GM18517 (cell line): ENCODE results near the gene OR14J1.
"Not testable (repeated sequence)": the region's sequence is repeated elsewhere in the genome, so short reads cannot be mapped to it uniquely, and the experiment has no call there.

Source experiments
- ATAC-seq: cut with Tn5 transposase; IDR thresholded peaks from one replicate; pipeline ENCODE4 v1.9.1; 2021; ENCODE audit warnings: mild to moderate bottlenecking, moderate library complexity; ENCODE audit not compliant: unreplicated experiment

Gene OR14J1

GRCh38 chr6:29301316-29301715 is at the start of gene OR14J1:
Gene OR14J1, plus strand, starts transcription at chr6:29301701. Its CDS starts 4,989 bp downstream, at chr6:29306690.
- no peak for ATAC-seq

DNA sequence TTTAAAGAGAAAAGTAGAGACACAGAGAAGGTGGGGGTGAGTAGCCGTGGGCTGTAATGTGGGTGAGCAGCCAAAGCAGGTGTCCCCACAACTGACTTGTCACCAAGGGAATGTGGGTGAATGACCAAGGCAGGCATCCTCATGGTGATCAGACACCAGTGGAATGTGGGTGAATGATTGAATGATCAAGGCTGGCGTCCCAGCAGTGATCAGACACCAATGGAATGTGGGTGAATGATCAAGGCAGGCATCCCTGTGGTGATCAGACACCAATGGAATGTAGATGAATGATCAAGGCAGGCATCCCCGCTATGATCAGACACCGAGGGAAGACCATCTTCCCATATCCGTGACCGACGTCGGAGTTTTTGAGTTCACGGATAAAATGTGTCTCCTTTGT is 49.8 kb upstream of the OR14J1 start:
- no peak for ATAC-seq

- ATAC-seq: no peak
Measured at GRCh38 chr6:29255530-29255929, 46.0 kb upstream of the OR14J1 start.

- no peak for ATAC-seq
Measured at GRCh38 chr6:29259721-29260120, 41.8 kb upstream of the OR14J1 start.

GRCh38 chr6:29263001-29263400 is 38.5 kb upstream of the OR14J1 start:
- no peak for ATAC-seq

DNA sequence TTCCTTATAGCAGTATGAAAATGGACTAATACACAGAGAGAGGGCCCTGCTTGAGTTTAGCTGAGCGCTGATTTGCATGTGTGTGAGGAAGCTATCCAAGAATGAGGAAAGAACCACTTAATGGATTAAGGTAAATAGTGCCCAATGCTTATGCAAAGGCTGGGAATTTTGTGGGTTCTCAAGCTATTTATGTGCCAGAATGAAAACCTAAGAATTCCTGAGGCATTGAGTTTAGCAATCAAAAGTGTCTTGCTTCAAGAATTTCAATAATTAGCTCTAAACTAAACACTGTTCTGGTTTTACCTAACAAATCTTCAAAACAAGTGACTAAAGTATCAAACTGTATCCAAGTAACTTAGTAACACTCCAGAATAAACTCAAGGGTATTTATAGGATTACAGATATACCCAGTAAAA is 7.0 kb upstream of the OR14J1 start:
- no peak for ATAC-seq

DNA sequence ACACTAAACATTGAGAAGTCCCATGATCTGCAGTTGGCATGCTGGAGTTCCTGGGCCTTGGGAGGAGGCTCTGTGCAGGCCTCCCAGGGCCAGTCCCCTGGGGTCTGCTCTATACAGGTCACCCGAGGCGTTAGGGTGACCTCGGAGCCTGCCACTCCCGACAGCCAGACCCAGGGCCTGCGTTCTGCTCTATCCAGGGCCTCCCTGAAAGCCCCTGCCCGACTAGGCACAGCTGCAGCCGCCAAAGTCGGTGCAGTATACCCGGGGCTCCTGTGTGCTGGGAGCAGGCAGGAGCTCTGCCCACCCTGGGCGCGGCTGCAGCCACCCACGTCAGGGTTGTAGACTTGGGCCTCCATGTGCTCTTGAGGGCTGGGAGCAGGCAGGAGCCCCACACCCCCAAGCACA is 6.3 kb upstream of the OR14J1 start:
- no peak for ATAC-seq

DNA sequence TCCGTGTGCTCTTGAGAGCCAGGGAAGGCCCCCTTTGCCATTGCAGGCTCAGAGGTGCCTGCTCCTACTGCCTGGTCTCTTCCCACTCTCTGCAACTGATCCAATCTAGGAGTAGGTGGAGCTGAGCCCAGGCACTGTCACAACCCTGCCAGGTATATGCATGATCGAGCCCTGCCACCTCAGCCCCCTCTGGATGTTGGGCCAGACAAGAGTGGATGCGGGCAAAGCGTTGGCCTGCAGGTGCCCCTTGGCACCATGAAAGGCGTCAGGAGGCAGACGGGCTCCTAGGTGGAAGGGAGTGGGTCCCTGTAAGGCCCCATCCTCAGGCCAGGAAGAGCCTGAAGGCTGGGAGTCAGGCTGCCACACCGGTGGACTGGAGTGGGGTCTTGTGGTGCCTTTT is 5.9 kb upstream of the OR14J1 start:
- no peak for ATAC-seq

GRCh38 chr6:29319931-29320330 is 18.4 kb downstream of the OR14J1 start:
- no peak for ATAC-seq

GRCh38 chr6:29323332-29323731 is 21.8 kb downstream of the OR14J1 start:
- not testable (repeated sequence) for ATAC-seq

- ATAC-seq: no peak
Measured at GRCh38 chr6:29325777-29326176, 24.3 kb downstream of the OR14J1 start.

GRCh38 chr6:29332676-29333075 is 31.2 kb downstream of the OR14J1 start:
- no peak for ATAC-seq

DNA sequence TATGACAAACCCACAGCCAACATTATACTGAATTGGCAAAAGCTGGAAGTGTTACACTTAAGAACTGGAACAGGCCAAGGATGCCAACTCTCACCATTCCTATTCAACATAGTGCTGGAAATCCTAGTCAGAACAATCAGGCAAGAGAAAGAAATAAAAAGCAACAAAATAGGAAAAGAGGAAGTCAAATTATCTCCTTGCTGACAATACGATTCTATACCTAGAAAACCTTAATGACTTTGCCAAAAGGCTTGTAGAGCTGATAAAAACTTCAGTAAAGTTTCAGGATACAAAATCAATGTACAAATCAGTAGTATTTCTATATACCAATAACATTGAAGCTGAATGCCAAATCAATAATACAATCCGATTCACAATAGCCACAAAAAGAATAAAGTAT is 34.8 kb downstream of the OR14J1 start:
- no peak for ATAC-seq

DNA sequence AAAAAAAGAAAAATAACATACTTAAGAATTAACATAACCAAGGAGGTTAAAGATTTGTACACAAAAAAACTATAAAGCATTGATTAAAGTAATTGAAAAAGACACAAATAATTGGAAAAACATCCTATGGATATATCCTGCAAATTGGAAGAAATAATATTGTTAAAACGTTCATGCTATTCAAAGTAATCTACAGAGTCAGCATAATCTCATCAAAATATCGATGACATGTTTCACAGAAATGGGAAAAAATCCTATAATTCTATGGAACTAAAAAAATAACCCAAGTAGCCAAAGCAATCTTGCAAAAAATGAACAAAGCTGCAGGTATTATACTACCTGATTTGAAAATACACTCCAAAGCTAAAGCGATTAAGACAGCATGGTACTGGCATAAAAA is 43.9 kb downstream of the OR14J1 start:
- ATAC-seq: no peak

DNA sequence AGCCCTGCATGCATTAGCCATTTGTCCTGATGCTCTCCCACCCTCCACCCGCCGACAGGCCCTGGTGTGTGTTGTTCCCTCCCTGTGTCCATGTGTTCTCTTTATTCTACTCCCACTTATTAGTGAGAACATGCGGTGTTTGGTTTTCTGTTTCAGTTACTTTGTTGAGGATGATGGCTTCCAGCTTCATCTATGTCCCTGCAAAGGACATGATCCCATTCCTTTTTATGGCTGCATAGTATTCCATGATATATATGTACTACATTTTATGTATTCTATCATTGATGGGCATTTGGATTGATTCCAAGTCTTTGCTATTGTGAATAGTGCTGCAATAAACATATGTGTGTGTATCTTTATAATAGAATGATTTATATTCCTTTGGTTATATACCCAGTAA is 47.8 kb downstream of the OR14J1 start:
- ATAC-seq: not testable (repeated sequence)

GRCh38 chr6:29354980-29355379 is 53.5 kb downstream of the OR14J1 start:
- ATAC-seq: no peak

- no peak for ATAC-seq
Measured at GRCh38 chr6:29355603-29356002, 54.1 kb downstream of the OR14J1 start.
